Measurements from ENCODE around the gene P2RX2.

P2RX2 gene

DNA sequence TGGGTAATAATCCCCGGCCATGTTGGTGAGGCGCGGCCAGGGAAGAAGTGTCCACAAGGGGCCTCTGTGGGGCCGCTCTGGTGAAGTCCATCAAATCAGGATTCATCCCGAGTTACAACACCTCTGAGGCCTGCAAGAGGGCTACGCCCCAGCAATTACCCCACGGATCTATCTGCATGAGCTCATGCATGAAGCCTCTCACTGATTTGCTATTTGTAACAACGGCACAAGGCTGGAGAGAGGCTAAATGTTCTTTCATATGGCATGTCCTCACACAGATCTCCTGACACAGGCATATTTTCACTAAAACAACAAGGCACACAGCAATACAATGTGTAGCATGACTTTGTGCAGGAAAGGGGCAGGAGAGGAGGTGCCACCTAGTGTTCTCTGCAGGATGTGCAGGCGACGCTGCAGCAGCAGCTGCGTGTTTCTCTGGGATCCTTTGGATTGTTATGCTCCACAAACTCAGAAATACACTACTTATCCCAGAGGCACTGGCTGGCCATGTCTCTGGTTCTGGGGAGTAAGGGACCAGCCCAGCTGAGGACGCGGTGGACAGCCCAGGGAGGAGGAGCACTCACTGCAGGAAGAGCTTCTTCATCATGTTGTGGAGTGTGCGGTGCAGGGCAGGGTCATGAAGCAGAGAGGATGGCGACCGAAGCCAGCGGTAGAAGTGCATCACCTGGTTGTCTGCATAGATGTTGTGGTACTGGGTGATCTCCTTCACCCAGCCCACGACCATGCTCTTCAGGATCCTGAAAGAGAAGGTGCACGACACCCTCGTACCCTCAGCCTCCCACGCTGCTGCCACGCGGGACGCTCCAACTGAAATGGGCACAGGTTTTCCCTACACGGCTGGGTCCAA is 20.2 kb downstream of the P2RX2 start:
- peak; percentile 9 for DNase-seq (ENCODE audit: low spot score)

DNA sequence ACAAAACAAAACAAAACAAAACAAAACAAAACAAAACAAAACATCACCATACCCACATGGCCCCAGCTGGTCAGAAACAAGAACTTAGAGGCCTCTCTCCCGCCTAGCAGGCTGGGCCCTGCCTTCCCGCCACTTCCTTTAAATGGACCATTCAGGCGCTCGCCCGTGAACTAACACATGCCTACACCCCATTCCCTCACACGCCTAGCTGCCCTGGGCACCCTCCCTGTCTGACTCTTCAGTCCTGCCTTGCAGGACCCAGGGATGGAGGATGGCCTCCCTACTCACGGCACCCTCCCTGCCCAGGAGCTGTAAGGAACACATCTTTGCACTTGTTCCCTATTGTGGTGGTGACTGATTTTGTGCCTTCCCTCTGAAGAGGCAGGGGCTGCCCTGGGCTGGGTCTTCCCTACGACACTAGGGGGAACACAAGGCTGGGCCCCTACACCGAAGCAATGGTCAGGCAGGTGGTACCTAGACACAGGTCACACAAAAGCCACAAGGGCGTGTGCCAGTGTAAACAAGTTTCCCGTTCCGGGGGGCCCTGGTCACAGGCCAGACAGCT is 21.5 kb downstream of the P2RX2 start:
- no peak for DNase-seq (ENCODE audit: low spot score)

DNA sequence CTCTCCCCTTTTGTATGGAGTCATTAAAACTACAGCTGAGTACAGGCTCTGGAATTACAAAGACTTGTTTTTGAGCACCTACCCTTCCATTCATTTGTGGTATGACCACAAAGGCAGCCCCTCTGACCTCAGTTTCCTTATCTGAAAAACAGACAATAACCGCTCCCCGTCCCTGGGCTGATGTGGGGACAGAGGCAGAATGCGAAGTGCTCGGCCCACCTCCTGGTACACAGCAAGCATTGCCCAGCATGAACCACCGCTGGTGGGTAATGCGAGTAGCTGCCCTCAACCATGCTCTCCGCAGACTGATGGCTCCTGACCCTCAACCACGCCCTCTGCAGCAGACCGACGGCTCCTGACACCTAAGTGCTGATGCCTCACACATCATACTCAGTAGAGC is 22.4 kb downstream of the P2RX2 start:
- DNase-seq (ENCODE audit: low spot score) = no peak

DNA sequence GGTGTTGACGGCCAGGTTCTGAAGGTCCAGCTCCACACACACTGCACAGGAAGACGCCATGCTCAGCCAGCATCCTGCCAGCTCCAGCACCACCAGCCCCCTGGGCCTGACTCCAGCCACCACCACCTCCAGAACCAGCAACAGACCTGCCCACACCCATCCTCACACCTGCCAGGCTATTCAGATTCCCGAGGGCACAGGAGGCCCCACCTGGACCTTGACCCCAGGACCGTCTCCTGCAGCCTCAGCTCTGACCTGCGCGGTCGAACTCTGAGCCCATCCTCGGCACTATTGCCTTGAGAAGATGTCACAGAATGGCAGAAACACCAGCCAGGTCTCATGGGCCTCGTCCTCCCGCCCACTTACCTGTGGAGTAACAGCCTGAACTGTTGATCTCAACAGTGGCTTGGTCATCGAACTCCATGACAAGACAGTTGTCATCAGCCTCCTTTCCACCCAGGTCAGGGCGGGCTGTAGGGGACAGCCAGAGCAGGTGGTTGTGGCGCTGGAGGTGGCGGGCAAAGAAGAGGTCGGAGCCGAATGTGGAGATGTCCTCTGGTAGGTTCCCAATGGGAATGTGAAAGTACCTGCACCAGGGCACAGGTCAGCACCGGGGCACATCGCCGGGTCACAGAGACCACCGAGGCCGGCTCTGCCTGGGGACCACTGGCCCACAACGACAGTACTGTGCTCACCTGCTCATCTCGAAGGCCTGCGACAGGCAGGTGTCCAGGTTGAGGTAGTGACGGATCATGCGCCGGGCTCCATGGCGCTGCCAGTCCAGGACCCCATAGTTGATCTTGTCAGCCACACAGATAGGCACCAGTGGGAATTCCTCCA is 23.5 kb downstream of the P2RX2 start:
- no peak for DNase-seq (ENCODE audit: low spot score)

DNA sequence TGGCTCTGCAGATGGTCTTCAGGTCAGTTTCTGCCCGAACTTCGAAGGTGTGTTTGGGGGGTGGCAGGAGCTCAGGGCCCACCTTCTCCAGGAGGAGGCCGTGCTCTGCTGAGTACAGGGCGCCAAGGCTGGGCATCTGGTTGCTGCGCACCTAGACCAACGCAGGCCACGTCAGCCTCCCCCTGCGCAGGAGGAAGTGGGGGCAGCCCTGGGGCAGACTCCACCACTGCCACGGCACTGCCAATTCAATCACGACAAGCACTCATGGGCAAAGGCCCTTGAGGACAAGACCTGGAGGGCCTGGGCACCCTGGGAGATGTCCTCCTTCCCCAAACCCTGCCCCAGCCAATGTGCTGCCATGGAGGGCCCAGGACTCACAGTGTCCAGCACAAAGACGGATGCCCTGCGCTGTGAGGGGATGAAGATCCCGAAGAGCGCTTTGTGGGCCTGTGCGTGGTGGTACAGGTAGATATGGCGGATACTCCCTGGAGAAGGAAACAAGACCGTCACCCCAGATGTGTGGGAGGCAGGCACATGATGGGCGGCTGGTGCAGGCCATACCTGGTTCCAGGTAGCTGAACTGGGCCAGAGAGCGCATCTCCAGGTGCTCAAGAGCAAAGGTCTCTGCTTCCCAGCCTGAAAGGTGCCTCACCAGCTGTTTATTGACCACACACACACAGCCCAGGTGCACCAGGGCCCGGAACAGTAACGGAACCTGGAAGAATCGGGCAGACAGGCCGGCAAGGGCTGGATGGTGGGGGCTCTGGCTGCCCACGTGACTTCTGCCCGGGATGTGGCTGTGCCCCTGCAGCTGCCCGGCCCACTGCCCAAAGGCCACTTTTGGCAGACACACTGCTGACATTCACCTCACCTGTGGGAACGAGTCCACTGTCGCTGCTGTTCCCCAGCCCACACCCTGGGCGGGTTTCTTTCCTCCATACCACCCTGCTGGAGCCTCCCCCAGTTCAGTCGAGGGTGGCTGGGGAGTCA is 24.6 kb downstream of the P2RX2 start:
- DNase-seq (ENCODE audit: low spot score) = no peak

DNA sequence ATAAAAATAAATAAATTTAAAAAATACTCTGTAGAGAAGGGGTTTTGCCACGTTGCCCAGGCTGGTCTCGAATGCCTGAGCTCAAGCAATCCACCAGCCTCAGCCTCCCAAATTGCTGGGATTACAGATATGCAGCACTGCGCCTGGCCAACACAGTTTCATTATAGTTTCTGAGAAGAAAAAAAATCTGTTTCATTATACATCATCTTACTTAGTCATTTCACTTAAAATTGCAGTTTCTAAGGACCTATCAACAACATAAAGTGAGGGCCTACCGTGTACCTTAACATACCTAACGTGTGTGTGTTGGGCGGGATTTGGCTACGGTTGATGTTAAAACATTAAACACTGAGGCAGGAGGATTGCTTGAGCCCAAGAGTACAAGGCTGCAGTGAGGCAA is 28.3 kb downstream of the P2RX2 start:
- no peak for DNase-seq (ENCODE audit: low spot score)

DNA sequence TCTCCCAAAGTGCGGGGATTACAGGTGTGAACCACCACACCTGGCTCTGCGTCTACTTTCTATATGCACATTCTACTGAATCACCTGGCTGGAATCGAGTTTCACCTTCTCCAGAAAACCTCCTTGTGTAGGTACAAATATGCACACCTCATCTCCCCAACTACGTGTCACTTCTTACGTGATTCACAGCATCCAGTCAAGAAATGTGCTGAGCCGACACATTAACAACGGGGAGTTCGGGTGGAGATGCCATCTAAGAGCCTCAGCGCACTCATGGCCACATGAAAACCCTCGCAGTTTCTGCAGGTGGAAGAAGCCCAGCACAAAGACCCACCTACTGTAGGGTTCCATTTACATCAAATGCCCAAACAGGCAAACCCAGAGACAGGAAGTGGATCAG is 29.3 kb downstream of the P2RX2 start:
- DNase-seq (ENCODE audit: low spot score) = no peak

DNA sequence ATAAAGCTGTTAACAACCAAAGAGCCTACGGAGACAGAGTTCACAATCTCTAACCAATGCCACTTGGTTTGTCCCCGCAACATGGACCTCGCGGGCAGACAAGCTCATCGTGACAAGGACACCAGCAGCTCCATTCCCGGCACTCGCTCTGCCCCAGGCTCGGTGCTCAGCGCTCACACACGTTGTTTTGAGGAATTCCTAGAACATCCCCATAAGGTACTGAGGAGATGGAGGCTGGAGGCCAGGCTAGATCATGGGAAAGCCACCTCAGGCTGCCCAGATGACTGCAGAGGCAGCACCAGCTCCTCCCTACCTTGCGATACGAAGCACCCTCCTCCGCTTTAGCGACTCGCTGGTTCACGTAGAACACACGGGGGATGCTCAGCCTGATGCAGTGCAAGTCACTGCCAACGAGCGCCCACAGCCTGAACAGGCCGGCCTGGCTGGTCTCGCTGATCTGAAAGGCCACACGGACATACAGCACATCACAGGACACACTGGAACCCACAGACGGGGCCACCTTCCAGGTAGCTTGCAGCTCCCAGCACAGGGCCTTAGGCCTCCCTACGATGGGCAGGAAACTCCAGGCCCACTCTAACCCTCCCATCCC is 30.1 kb downstream of the P2RX2 start:
- DNase-seq (ENCODE audit: low spot score) = no peak

DNA sequence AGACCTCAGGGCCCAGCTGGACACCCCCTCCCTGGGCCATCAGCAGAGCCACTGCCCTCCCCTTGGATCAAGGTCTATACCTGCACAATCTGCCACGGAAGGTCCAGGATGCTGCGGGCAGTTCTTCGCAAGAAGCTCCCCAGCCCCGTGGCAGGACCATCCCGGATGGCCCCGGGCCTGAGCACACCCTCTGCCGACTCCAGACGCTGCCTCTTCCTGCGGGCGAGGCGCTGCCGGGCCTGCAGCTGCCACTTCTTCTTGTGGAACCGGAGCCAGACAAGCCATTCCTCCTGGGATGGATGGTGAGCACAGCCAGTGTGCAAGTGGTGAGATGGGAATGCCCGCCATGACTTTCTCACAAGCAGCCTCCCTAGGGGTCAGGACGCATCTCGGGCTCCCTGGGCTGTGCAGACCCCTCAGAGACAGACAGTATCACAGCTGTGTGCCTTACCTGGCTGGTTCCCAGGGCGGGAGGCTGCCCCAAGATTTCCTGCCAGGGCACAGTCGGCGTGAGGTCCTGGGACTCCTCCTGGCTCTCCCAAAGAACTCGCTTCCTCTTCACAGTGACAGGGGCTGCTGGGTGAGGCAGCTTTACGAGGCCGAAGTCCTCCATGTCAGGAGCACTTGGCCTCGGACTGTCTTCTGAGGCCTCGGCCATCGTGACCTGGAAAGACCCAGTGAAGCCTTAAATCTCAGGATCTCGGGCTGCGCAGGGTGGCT is 30.8 kb downstream of the P2RX2 start:
- DNase-seq (ENCODE audit: low spot score) = no peak

DNA sequence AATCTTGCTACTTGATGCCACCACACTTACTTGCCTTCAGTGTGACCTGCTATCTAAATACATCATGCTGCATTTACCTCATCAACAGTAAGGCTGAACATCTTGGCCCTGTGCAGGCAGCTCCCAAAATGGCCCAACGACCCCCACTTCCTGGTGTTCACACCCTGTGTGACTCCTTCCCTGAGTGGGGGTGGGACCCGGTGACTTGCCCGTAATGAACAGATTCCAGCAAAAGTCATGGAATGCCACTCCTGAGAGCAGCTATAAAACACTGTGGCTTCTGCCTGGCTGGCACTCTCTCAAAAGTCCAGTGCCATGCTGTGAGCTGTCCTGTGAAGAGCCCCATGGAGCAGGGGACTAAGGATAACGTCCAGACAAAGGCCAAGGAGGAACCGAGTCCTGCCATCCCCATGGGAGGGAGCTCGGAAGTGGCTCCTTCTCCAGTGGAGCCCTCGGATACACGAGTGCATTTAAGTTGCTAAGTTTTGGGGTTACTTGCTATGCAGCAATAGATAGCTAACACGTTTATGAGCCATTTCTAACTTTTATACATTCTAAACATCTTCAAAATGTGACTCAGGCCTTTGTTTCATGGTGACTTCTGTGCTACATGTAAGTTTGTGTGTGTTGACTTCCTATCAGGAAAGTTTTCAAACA is 33.0 kb downstream of the P2RX2 start:
- DNase-seq (ENCODE audit: low spot score) = no peak

DNA sequence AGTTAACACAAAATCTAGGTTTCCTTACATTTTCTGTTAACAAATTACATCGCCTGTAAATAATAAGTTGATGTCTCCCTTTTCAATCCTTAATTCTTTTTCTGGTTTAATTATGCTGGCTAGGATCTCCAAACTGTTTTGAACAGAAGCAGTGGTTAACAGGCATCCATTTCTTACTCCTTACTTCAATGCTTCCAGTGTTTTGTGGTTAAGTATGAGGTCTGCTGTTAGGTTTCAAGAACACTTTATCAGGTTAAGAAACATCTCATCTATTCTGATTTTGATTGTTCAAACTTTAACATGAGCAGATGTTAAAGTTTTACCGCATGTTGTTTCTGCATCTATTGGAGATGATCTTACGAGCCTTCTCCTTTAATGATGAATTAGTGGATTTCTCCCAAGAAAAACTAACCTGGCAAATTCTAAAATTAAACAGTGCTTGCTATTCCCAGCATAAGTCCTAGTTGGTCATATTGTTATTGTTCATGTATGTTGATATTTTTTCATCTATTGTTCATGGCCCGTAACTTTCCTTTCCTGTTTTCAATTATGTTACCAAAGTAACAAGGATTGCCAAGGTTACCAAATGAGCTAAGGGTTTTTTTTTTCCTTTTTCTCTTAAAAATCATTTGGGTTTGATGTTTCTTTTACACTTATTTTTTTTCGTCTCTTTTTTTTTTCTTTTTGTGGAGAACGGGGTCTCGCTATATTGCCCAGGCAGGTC is 35.2 kb downstream of the P2RX2 start:
- no peak for DNase-seq (ENCODE audit: low spot score)

DNA sequence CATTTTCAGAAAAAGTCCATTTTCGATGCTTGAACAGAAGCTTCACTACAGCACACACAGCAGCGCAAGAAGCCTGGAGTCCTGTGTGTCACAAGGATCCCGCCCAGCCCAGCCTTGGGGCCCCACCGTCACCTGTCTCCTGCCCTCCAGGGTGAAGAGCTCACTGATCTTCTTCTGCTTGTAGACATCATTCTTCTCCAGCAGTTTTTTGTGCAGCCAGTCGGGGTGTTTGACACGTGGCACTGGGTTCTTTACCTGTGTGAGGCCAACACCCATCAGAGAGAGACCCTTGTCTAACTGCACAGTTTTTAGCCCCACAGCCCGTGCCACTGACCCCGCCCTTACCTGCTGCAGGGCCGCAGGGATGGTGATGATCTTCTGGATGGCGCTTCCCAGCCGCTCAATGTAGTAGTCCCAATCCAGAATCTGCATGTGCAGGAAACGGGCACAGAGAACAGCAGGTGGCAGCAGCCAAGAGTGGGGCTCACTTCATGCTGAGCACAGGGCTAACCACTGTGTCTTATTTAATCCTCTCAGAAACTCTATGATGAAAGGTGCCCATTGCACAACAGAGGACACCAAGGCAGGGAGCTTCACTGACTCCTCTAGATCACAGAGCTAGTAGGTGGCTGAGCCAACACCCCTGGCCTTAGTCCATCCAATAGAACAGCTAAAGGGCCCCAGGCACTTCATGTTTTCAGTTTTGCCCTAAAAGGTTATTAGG is 38.6 kb downstream of the P2RX2 start:
- DNase-seq (ENCODE audit: low spot score) = no peak

DNA sequence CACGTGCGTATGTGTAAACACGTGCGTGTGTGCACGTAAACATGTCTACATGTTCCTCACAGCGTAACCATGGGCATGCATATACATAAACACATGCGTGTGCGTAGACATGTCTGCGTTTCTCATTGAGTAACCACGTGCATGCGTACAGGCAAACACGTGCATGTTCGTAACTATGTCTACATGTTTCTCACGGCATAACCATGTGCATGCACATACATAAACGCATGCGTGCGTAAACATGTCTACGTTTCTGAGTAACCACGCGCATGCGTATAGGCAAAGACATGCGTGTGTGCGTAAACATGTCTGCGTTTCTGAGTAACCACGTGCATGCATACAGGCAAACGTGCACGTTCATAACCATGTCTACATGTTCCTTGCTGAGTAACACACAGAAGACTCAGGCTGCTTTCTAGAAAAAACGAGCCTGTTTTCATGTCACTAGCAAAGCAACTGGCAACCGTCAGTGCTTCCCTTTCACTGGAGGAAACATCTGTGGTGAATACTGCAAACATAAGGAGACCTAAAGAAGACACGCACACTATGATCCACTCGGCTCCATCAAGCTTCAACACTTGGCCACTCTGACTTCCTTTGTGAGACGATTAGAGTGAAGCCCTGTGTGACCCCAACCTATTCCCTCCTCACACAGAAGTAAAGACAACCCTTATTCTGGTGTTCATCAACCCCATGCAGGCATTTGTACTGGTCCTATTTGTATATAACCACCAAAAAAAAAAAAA is 39.7 kb downstream of the P2RX2 start:
- no peak for DNase-seq (ENCODE audit: low spot score)

DNA sequence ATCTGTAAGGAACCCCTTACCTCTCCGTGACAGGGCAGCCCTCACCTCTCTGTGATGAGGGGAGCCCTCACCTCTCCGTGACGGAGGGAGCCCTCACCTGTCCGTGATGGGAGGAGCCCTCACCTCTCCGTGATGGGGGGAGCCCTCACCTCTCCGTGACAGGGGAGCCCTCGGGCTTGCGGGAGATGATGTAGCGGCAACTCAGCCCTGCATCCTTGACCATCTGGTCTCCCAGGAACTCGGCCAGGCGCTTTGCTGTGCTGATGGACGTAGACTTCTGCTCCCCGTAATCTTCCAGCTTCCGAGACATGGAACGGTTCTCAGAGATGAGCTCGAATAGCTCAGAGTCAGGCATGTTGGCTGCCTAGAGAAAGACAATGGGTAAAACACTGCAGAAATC is 40.6 kb downstream of the P2RX2 start:
- DNase-seq (ENCODE audit: low spot score) = no peak

DNA sequence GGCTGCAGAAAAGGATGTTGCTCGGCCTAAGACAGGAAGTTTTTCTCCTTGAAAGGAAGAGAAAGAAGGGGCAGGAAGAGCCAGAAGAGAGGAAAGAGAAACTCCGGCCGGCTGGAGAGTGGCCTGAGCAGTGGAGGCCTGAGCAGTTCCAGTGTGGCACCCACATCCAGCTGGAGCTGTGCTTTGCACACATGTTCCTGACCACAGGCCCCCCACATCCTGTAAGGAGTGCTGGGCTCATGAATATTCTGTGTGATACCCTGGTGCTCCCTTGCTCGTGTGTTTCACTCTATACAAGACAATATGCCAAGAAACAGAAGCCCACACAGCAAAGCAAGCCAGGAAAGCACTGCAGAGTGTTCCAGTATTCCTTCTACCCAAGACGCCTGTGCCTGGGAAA is 41.5 kb downstream of the P2RX2 start:
- no peak for DNase-seq (ENCODE audit: low spot score)

DNA sequence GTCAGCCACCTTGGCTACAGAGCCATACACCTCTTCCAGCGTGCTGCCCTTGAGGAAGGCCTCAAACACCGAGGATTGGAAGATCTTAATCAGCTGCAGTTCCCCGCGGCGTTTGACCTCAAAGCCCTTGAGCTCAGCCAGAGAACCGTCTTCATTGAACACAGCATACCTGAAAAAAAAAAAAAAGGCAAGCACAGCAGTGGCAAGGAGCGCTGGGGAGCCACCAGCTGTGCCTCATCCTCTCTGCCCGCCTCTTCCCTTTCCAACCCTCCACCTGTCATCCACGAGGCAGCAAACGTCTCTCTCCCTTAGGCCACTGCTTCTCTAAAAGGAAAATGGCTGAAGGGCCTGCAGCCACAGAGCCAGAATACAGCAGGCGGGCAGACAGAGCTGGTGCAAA is 42.4 kb downstream of the P2RX2 start:
- no peak for DNase-seq (ENCODE audit: low spot score)

DNA sequence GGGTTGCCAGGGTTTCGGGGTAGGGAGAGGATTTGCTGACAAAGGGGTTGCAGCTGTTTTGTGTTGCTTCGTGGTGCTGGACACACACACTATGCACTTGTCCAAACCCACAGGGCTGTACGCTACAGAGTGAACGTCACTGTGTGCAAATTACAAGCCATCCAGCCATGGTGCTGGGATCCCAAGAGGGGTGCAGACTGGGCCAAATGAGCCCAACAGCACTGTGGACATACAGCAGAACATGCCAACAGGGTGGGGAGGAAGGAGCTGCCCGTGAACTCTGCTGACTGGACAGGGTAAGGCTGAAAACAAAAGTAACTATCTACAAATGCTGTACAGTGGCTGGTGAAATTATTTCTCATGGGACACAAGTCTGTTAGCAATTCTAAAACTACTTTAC is 43.4 kb downstream of the P2RX2 start:
- DNase-seq (ENCODE audit: low spot score) = no peak
